GM19468 (cell line): ENCODE data around the gene OR4D1.
"Not testable (repeated sequence)": the region's sequence is repeated elsewhere in the genome, so short reads cannot be mapped to it uniquely, and the experiment has no call there.

Experiments used
- ATAC-seq: cut with Tn5 transposase; IDR thresholded peaks from one replicate; pipeline ENCODE4 v1.9.1; 2021; ENCODE audit warnings: mild to moderate bottlenecking, moderate library complexity, moderate number of reproducible peaks; ENCODE audit not compliant: unreplicated experiment; ENCODE audit errors: extremely low read depth

The OR4D1 gene

GRCh38 chr17:58147930-58148434, at the start of gene OR4D1:
Gene OR4D1, plus strand, starts transcription at chr17:58148384. Its CDS starts 6,770 bp downstream, at chr17:58155154.
- no peak for ATAC-seq

- no peak for ATAC-seq
Observed at GRCh38 chr17:58100506-58100905, 47.7 kb upstream of the OR4D1 start.

- ATAC-seq, result not testable (repeated sequence)
Observed at GRCh38 chr17:58101898-58102297, 46.3 kb upstream of the OR4D1 start.

- ATAC-seq, result no peak
Observed at GRCh38 chr17:58105093-58105492, 43.1 kb upstream of the OR4D1 start.

- no peak for ATAC-seq
Observed at GRCh38 chr17:58107306-58107705, 40.9 kb upstream of the OR4D1 start.

GRCh38 chr17:58109197-58109596, 39.0 kb upstream of the OR4D1 start:
- no peak for ATAC-seq

- ATAC-seq, result no peak
Observed at GRCh38 chr17:58110012-58110411, 38.2 kb upstream of the OR4D1 start.

GRCh38 chr17:58111676-58112075, 36.5 kb upstream of the OR4D1 start:
- no peak for ATAC-seq

GRCh38 chr17:58112970-58113631, 35.1 kb upstream of the OR4D1 start:
- no peak for ATAC-seq

GRCh38 chr17:58113947-58114346, 34.2 kb upstream of the OR4D1 start:
- ATAC-seq, result no peak

GRCh38 chr17:58117382-58117781, 30.8 kb upstream of the OR4D1 start:
- no peak for ATAC-seq

- ATAC-seq, result no peak
Observed at GRCh38 chr17:58119491-58119890, 28.7 kb upstream of the OR4D1 start.

GRCh38 chr17:58120195-58120822, 27.9 kb upstream of the OR4D1 start:
- no peak for ATAC-seq

- no peak for ATAC-seq
Observed at GRCh38 chr17:58121925-58122324, 26.3 kb upstream of the OR4D1 start.

- no peak for ATAC-seq
Observed at GRCh38 chr17:58127846-58128245, 20.3 kb upstream of the OR4D1 start.

- ATAC-seq, result not testable (repeated sequence)
Observed at GRCh38 chr17:58132697-58133096, 15.5 kb upstream of the OR4D1 start.

GRCh38 chr17:58136669-58137279, 11.4 kb upstream of the OR4D1 start:
- ATAC-seq, result no peak

- no peak for ATAC-seq
Observed at GRCh38 chr17:58141505-58141904, 6.7 kb upstream of the OR4D1 start.

GRCh38 chr17:58143335-58143734, 4.8 kb upstream of the OR4D1 start:
- ATAC-seq, result not testable (repeated sequence)

- ATAC-seq, result no peak
Observed at GRCh38 chr17:58144801-58145200, 3.4 kb upstream of the OR4D1 start.

GRCh38 chr17:58148609-58149008, 425 bp downstream of the OR4D1 start:
- no peak for ATAC-seq
